ENCODE results near the gene TCF12.

- TF ChIP-seq CTCF (IDR thresholded peaks at IDR 0.05; ENCODE audit: control extremely low read depth in 1 of 3, insufficient read depth in 1 of 3, low read depth in 1 of 3, low read length in 3 of 3) (no peak; a peak in 1 of 4 replicates), EZH2 (IDR thresholded peaks at IDR 0.05; ENCODE audit: low read depth, low read length, severe bottlenecking) (no peak), SIN3A (conservative IDR thresholded peaks at IDR 0.05 in 1 of 2, IDR thresholded peaks at IDR 0.05 in 1 of 2; ENCODE audit: low read depth in 1 of 2, low read length in 2 of 2) (no peak), JUN (IDR thresholded peaks at IDR 0.05; ENCODE audit: low read depth, low read length) (no peak), BCL11A (IDR thresholded peaks at IDR 0.05; ENCODE audit: low read depth in 2 of 2, low read length in 2 of 2) (no peak), POLR2AphosphoS5 (IDR thresholded peaks at IDR 0.05; ENCODE audit: low read depth, low read length) (no peak), USF2 (IDR thresholded peaks at IDR 0.05; ENCODE audit: low read length) (no peak), MAX (IDR thresholded peaks at IDR 0.05) (no peak)
These were observed 295.4 kb downstream of the TCF12 start for GRCh38 chr15:57213862-57214261.
